ENCODE measurements around the gene SMIM36.
"Not testable (repeated sequence)": the region's sequence is repeated elsewhere in the genome, so short reads cannot be mapped to it uniquely, and the experiment has no call there.

SMIM36 gene

GRCh38 chr17:55530064-55530463, 18.8 kb upstream of the SMIM36 start:
- Mint-ChIP-seq H3K9me3 (no peaks in the 10 kb centered on the region), H3K4me3 (no peak overlapping the region), H3K36me3 (ENCODE audit: insufficient read depth) (no peaks in the 10 kb centered on the region), H3K4me1 (no peaks in the 10 kb centered on the region), H3K27ac (ENCODE audit: low read depth) (no peak overlapping the region), H3K27me3 (peaks cover 12% of the 10 kb centered on the region)
- ATAC-seq (replicated peaks; ENCODE audit: extremely low read depth, poor library complexity, severe bottlenecking): no peak
- no peak for DNase-seq (ENCODE audit: low spot score in 2 of 2)

GRCh38 chr17:55527540-55528118, 16.4 kb upstream of the SMIM36 start:
- H3K9me3 Mint-ChIP-seq: no peaks in the 10 kb centered on the region
- ATAC-seq (replicated peaks; ENCODE audit: extremely low read depth, poor library complexity, severe bottlenecking): no peak
- H3K27me3 Mint-ChIP-seq: peaks cover 4% of the 10 kb centered on the region
- no peaks in the 10 kb centered on the region for H3K36me3 Mint-ChIP-seq (ENCODE audit: insufficient read depth)
- no peak overlapping the region for H3K27ac Mint-ChIP-seq (ENCODE audit: low read depth)
- DNase-seq (ENCODE audit: low spot score in 2 of 2): no peak
- no peak overlapping the region for H3K4me3 Mint-ChIP-seq
- H3K4me1 Mint-ChIP-seq: no peaks in the 10 kb centered on the region

DNA sequence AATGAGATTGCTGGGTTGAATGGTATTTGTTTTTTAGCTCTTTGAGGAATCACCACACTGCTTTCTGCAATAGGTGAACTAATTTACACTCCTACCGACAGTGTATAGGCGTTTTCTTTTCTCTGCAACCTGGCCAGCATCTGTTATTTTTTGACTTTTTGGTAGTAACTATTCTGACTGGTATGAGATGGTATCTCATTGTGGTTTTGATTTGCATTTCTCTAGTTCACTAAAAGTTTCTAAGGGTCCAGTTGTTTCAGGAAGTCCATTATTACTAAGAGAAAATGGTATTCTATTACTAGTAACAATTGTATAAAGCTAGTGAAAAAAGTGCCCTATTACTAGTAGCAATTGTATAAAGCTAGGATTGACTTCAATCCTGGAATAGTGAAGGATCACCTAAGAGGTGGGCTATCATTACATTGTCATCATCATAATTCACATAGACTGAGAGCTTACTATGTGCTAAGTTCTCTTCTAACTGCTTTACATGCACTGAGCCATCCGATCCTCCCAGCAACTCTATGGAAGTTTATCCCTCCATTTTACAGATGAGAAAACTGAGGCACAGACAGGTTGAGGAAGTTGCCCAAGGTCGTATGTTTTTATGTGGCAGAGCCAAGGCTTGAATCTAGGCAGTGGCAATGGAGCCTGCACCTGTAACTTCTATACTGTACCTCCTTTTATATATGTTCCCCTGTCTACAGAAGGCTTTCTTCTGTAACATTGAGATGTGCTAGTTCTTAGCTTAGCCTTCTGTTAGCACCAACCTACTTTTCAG, 13.4 kb upstream of the SMIM36 start:
- peaks cover 18% of the 10 kb centered on the region for H3K27me3 Mint-ChIP-seq
- no peak overlapping the region for H3K27ac Mint-ChIP-seq (ENCODE audit: low read depth)
- DNase-seq (ENCODE audit: low spot score in 2 of 2): no peak
- no peaks in the 10 kb centered on the region for H3K9me3 Mint-ChIP-seq
- no peaks in the 10 kb centered on the region for H3K4me1 Mint-ChIP-seq
- no peaks in the 10 kb centered on the region for H3K36me3 Mint-ChIP-seq (ENCODE audit: insufficient read depth)
- no peak overlapping the region for H3K4me3 Mint-ChIP-seq
- no peak for ATAC-seq (replicated peaks; ENCODE audit: extremely low read depth, poor library complexity, severe bottlenecking)

DNA sequence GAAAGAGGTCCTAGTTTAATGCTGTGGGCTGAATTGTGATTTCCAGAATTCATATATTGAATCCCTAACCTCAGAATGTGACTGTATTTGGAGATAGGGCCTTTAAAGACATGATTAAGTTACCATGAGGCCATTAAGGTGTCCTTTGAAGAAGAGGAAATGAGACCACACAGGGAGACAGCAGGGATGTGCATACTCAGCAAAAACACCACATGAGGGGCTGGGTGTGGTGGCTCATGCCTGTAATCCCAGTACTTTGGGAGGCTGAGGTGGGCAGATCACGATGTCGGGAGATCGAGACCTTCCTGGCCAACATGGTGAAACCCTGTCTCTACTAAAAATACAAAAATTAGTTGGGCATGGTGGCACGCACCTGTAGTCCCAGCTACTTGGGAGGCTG, 11.8 kb upstream of the SMIM36 start:
- H3K27me3 Mint-ChIP-seq: peaks cover 18% of the 10 kb centered on the region
- not testable (repeated sequence) for H3K9me3 Mint-ChIP-seq; H3K27ac Mint-ChIP-seq (ENCODE audit: low read depth); H3K4me1 Mint-ChIP-seq; ATAC-seq (replicated peaks; ENCODE audit: extremely low read depth, poor library complexity, severe bottlenecking); H3K4me3 Mint-ChIP-seq; H3K36me3 Mint-ChIP-seq (ENCODE audit: insufficient read depth); DNase-seq (ENCODE audit: low spot score in 2 of 2)

- Mint-ChIP-seq H3K9me3 (no peaks in the 10 kb centered on the region), H3K4me3 (no peak overlapping the region), H3K36me3 (ENCODE audit: insufficient read depth) (no peaks in the 10 kb centered on the region), H3K4me1 (no peaks in the 10 kb centered on the region), H3K27me3 (peaks cover 18% of the 10 kb centered on the region), H3K27ac (ENCODE audit: low read depth) (no peak overlapping the region)
- DNase-seq (ENCODE audit: low spot score in 2 of 2) (no peak), ATAC-seq (replicated peaks; ENCODE audit: extremely low read depth, poor library complexity, severe bottlenecking) (no peak)
These were observed 9.9 kb upstream of the SMIM36 start for GRCh38 chr17:55521186-55521585.

- DNase-seq (ENCODE audit: low spot score in 2 of 2) (no peak), ATAC-seq (replicated peaks; ENCODE audit: extremely low read depth, poor library complexity, severe bottlenecking) (no peak)
- H3K27ac Mint-ChIP-seq (ENCODE audit: low read depth): no peak overlapping the region
- peaks cover 18% of the 10 kb centered on the region for H3K27me3 Mint-ChIP-seq
- H3K4me3 Mint-ChIP-seq: no peak overlapping the region
- H3K4me1 Mint-ChIP-seq: no peaks in the 10 kb centered on the region
- H3K36me3 Mint-ChIP-seq (ENCODE audit: insufficient read depth): no peaks in the 10 kb centered on the region
- H3K9me3 Mint-ChIP-seq: no peaks in the 10 kb centered on the region
These were observed 9.2 kb upstream of the SMIM36 start for GRCh38 chr17:55520402-55520801.

- Mint-ChIP-seq H3K27me3 (peaks cover 18% of the 10 kb centered on the region), H3K4me3 (no peak overlapping the region), H3K9me3 (no peaks in the 10 kb centered on the region), H3K4me1 (no peaks in the 10 kb centered on the region), H3K27ac (ENCODE audit: low read depth) (no peak overlapping the region), H3K36me3 (ENCODE audit: insufficient read depth) (no peaks in the 10 kb centered on the region)
- no peak for ATAC-seq (replicated peaks; ENCODE audit: extremely low read depth, poor library complexity, severe bottlenecking)
- DNase-seq (ENCODE audit: low spot score in 2 of 2): no peak
These were observed 7.3 kb upstream of the SMIM36 start for GRCh38 chr17:55518510-55518909.

- no peak for ATAC-seq (replicated peaks; ENCODE audit: extremely low read depth, poor library complexity, severe bottlenecking)
- H3K27me3 Mint-ChIP-seq: no peaks in the 10 kb centered on the region
- H3K4me3 Mint-ChIP-seq: no peak overlapping the region
- DNase-seq (ENCODE audit: low spot score in 2 of 2): peak; percentile 53 to 56
- no peaks in the 10 kb centered on the region for H3K4me1 Mint-ChIP-seq
- H3K9me3 Mint-ChIP-seq: no peaks in the 10 kb centered on the region
- no peak overlapping the region for H3K27ac Mint-ChIP-seq (ENCODE audit: low read depth)
- H3K36me3 Mint-ChIP-seq (ENCODE audit: insufficient read depth): no peaks in the 10 kb centered on the region
These were observed 2.8 kb upstream of the SMIM36 start for GRCh38 chr17:55513885-55514590.

DNA sequence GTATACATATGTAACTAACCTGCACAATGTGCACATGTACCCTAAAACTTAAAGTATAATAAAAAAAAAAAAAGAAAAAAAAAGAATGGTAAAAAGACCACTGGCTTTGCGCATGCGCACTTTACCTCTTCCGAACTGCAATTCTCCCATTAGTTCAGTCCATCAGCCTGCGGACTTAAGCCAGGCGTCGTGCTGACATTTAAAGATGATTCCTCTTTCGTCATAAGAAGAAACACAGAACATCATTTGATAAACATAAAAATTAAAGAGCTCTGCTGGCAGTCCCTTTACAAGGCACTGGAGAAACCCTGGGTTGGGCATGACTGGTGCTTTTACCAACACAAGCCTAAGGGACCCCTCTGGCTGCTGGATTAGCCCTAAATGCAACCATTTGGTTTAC, 3.6 kb downstream of the SMIM36 start:
- not testable (repeated sequence) for H3K27ac Mint-ChIP-seq (ENCODE audit: low read depth); H3K4me1 Mint-ChIP-seq; DNase-seq (ENCODE audit: low spot score in 2 of 2); H3K9me3 Mint-ChIP-seq; H3K27me3 Mint-ChIP-seq; H3K4me3 Mint-ChIP-seq; H3K36me3 Mint-ChIP-seq (ENCODE audit: insufficient read depth); ATAC-seq (replicated peaks; ENCODE audit: extremely low read depth, poor library complexity, severe bottlenecking)

DNA sequence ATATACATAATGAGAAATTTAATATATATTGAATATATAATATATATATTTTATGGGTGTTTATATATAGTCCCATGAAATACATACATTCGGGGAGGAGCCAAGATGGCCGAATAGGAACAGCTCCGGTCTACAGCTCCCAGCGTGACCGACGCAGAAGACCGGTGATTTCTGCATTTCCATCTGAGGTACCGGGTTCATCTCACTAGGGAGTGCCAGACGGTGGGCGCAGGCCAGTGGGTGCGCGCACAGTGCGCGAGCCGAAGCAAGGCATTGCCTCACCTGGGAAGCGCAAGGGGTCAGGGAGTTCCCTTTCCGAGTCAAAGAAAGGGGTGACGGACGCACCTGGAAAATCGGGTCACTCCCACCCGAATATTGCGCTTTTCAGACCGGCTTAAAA, 9.6 kb downstream of the SMIM36 start:
- H3K9me3 Mint-ChIP-seq; H3K36me3 Mint-ChIP-seq (ENCODE audit: insufficient read depth); H3K27me3 Mint-ChIP-seq; H3K27ac Mint-ChIP-seq (ENCODE audit: low read depth); H3K4me3 Mint-ChIP-seq; DNase-seq (ENCODE audit: low spot score in 2 of 2); ATAC-seq (replicated peaks; ENCODE audit: extremely low read depth, poor library complexity, severe bottlenecking); H3K4me1 Mint-ChIP-seq: not testable (repeated sequence)

- Mint-ChIP-seq H3K9me3 (no peaks in the 10 kb centered on the region), H3K4me3 (no peak overlapping the region), H3K27ac (ENCODE audit: low read depth) (no peak overlapping the region), H3K4me1 (no peaks in the 10 kb centered on the region), H3K27me3 (peaks cover 9% of the 10 kb centered on the region), H3K36me3 (ENCODE audit: insufficient read depth) (no peaks in the 10 kb centered on the region)
- DNase-seq (ENCODE audit: low spot score in 2 of 2) (no peak), ATAC-seq (replicated peaks; ENCODE audit: extremely low read depth, poor library complexity, severe bottlenecking) (no peak)
These were observed 11.1 kb downstream of the SMIM36 start for GRCh38 chr17:55500103-55500502.

- H3K4me3 Mint-ChIP-seq: no peak overlapping the region
- H3K9me3 Mint-ChIP-seq: no peaks in the 10 kb centered on the region
- H3K27ac Mint-ChIP-seq (ENCODE audit: low read depth): no peak overlapping the region
- H3K27me3 Mint-ChIP-seq: peaks cover 29% of the 10 kb centered on the region
- DNase-seq (ENCODE audit: low spot score in 2 of 2) (no peak), ATAC-seq (replicated peaks; ENCODE audit: extremely low read depth, poor library complexity, severe bottlenecking) (no peak)
- H3K4me1 Mint-ChIP-seq: no peaks in the 10 kb centered on the region
- no peaks in the 10 kb centered on the region for H3K36me3 Mint-ChIP-seq (ENCODE audit: insufficient read depth)
These were observed 15.0 kb downstream of the SMIM36 start for GRCh38 chr17:55496094-55496881.

Measured in central memory CD8-positive, alpha-beta T cell (primary cell).